Non-pigmented ciliary epithelial cell (primary cell): Measurements from ENCODE around the gene MYOM1.
"Not testable (repeated sequence)": the region's sequence is repeated elsewhere in the genome, so short reads cannot be mapped to it uniquely, and the experiment has no call there.

ENCODE experiments used
- DNase-seq: peaks from one replicate; pipeline ENCODE4 v3.0.0-alpha.2; 2010; ENCODE audit warnings: low read depth

The MYOM1 gene

DNA sequence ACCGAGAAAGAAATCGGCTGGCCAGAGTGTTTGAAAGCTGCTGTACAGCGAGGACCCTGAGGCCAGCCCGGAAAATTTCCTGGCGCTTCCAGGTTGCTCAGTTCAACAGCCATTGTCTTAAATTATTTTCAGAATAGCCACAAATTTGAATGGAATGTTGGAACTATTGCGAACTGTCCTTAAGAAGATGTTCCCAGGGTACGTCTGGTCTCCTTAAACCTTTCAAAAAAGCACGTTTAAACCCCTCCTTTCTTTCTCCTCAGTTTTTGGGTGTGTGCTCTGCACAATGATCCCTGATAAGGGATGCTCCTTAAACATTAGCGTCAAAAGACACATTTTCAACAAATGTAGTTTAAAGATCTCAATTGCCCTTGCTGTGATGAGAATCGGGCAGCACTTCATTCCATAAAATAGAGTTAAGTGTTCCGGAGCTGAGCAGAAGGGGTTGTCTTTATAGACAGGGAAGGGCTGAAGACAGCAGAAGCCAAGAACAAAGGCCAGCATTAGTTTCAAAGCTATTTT is 192.3 kb downstream of the MYOM1 start:
- no peak for DNase-seq

DNA sequence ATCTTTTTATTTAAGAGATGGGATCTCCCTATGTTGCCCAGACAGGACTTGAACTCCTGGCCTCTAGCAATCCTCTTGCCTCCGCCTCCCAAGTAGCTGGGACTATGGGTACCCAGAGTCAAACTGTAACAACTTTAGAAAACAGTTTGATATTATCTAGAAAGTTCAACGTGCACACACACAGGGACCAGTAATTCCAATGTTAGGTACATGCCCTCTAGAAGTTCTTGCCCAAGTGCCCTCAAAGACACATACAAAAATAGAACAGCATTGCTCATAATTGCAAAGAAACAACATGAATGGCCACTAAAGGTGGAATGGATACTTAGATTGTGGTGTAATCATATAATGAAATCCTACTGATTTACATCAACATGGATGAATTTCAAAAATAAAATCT is 194.2 kb downstream of the MYOM1 start:
- DNase-seq: no peak

DNA sequence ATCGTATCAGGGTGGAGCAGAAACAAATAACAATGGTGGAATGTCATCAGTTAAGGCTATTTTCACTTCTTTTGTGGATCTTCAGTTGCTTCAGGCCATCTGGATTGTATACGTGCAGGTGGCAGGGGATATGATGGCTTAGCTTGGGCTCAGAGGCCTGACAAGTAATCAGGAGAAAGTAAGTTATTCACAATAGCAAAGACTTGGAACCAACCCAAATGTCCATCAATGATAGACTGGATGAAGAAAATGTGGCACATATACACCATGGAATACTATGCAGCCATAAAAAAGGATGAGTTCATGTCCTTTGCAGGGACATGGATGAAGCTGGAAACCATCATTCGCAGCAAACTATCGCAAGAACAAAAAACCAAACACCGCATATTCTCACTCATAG is 196.2 kb downstream of the MYOM1 start:
- DNase-seq: not testable (repeated sequence)
